Measurements from ENCODE around the gene BRS3.

The BRS3 gene

DNA sequence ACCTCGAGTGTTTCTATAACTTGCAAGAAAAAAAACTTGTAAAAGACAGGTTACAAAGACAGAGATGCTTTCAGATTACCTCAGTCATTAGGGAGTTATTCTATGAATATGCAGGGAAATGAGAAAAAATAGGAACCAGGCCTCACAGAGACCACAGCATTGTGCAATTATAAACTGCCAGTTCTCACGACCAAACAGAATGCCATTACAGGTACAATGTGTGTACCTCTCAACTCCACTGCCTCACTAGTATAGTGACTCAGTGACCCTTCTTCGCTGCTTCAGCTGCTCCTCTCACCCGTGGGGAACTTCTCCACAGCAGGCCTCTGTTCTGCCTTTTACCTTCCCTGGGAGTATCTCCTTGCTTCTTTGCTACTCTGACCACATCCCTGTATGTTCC lies 7.3 kb downstream of the BRS3 start:
- no peak for DNase-seq (ENCODE audit: low read depth, low spot score)

DNA sequence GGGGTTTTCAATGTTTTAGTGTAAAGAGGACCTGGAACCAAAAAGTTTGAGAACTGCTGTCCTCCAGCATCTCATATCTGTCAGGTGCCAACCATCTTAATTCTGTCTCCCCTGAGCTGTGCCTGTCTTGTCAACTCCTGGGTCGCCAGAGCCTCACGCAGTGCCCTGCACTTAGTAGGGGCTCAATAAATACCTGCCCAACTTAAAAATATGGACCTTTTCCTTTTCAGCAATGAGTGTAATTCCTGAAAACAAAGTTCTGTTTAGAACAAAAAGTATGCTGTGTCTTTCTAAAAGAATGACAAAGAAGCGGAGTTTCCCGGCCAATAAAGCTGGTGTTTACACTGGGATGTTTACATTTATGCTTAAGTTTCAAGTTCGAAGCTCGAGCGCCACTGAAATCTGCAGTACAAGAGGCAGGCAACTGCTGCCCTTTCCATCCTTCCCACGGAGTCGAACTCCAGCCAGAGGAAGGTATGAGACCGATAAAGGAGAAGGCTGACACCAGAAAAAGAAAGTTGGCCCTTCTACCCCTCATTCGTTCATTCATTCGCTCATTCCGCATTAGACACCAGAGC lies 8.5 kb downstream of the BRS3 start:
- no peak for DNase-seq (ENCODE audit: low read depth, low spot score)

DNA sequence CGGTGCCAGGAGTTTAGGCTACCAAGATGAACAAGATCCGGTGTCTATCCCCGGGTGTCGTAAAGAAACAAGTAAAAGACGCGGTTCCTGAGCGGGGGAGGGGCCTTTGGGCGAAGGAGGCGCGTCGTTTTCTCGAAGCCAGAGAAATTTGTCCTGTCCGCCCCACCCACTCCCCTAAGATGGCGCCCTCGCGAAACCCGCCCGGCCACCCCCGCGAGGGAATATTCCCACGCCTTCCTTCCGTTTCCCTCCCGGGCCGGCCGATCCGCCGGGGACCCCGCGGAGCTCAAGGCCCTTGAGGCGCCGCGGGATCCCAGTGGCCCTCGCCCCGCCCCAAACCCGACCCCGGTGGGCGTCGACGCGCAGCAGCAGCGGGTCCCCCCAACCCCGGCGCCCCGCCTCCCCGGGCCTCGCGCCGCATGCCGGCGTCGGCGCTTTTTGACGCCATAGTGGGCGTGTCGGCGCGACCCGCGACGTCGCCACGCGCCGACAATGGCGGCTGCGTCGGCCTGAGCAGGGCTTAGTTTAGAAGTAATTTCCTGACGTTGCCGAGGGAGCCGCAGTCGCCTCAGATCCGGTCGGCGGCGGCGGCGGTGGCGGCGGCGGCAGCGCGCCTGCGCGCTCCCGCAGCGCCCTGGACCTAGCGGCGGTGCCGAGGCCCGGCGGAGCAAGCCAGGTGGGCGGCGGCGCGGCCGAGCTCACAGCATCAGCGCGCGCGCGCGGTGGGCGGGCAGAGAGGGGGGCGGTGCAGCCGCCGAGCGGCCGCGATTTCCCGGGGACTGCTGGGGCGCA lies 9.2 kb downstream of the BRS3 start:
- peak; percentile 90 for DNase-seq (ENCODE audit: low read depth, low spot score)

DNA sequence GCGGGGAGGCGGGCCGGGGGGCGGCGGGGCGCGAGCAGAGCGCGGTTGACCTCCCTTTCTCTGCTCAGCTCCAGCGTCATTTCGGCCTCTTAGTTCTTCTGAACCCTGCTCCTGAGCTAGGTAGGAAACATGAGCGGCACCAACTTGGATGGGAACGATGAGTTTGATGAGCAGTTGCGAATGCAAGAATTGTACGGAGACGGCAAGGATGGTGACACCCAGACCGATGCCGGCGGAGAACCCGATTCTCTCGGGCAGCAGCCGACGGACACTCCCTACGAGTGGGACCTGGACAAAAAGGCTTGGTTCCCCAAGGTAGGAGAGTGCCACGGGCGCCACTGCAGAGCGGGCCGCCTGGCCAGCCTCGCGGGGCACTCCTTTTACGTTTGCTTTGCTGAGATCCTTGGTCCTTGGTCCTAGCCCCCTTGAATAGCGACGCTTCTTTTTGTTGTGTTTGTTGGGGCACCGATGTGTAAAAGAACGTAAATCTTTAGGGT lies 9.9 kb downstream of the BRS3 start, which contains the start of gene HTATSF1:
Gene HTATSF1 (plus strand): TSS at position 37 of the 497 bp plus-strand sequence. CDS start 93 bp downstream, at position 130.
- no peak for DNase-seq (ENCODE audit: low read depth, low spot score)

DNA sequence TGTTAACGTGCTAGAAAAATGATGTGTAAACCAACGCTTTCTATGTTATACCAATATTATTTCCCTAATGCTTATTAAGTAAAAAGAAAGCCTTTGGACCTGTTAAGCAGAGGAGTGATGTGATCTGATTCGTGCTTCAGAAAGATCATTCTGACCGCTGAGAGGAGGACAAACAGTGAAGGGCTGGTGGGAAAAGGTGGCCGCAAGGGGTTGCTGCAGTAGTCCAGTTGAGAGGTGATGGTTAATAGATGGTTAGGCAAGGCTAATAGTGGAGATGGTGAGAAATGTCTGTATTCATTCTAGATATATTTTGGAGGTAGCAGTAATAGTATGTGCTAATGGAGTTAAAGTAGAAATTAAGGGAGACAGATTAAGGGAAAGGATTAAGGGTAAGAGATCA lies 31.3 kb downstream of the BRS3 start:
- no peak for DNase-seq (ENCODE audit: low read depth, low spot score)

DNA sequence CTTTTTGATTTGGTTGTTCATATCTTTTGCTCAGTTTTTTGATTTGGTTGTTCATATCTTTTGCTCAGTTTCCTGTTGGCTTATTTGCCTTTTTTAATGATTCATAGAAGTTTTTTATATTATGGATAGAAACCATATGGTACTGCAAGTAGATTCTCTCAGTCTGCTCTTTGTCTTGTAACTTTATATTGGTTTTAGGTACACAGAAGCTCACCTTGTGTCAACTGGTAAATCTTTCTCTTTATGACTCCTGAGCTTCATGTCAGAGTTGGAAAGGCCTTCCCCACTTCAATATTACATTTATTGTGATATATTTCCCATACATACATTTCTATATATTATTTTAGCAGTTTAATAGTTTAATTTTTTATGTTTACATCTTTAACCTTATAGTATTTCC lies 36.0 kb downstream of the BRS3 start:
- no peak for DNase-seq (ENCODE audit: low read depth, low spot score)

DNA sequence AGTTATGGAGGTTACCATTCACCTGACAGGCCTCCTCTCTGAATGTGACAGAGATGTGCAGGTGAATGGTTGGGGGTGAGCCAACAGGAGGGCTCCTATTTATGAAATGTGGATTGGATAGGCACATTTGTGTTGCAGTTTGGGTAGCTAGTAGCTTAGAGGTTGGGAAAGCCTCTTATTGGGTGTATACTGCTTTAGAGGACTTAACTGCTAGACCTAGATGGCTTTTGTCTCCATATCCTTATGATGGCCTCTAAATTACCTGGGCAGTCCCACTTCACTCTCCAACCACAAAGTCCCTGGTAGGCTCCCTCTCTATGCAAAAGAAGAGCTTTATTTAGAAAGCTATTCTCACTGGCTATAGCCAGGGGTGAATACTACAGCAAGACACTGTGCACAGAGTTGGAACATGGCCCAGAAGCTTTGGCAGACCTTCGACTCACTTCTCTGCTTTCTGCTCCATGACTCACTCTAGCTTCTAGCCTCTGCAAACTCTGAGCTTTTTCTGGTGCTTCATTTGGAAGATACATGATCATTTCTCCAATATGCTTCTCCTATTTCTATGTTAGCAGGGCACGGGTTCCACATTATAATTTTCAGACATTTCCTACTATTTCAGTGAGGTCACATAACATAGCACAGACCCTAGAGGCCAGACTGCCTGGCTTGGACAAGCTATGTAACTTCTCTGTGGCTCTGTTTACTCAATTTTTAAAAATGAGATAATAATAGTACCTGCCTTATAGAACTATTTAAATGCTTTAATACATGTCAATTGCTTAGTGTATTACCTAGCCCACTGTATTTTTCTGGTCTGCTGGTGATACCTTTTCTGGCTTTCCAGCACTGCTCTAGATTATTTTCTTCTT lies 38.2 kb downstream of the BRS3 start:
- DNase-seq (ENCODE audit: low read depth, low spot score), result peak; percentile 87

DNA sequence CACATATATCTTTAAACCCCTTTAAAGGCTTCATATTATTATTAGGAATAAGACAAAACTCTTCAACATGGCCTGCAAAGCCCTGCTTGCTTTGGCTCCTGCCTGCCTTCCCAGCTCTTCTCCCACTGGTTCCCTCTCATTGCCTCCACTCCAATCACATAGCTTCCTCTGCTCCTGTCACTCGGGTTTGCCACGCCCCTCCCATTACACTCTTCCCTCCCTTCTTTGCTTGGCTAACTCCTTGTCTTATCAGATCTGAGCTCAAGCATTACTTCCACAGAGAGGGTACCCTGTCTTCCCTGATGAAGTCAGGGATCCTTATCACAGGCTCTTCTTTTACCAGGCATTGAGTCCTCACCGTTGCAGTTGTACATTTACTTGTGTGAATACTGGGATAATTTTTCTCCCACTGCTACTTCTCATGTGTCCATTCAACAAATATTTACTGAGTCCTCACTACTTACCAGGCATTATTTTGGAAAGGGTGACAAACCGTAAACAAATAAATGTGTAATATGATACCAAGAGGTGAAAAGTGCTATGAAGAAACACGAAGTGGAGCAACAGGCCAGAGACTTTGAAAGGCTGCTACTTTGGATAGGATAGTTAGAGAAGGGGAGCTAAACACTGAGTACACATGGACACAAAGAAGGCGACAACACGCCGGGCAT lies 41.0 kb downstream of the BRS3 start:
- no peak for DNase-seq (ENCODE audit: low read depth, low spot score)

DNA sequence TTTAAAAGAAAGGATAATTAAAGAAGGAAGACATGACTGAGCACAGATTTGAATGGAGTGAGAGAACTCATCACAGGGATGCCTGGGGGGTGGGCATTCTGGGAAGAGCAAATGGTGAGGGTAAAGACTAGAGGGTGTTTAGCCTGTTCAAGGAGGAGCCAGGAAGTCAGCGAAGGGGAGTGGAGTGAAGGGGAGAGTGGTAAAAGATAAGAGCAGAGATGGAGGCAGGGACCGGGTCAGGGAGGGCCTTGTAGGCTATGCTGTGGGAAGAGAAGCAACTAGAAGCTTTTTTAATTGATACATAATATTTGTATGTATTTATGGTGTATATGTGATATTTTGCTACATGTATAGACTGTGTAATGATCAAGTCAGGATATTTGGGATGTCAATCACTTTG lies 42.0 kb downstream of the BRS3 start:
- no peak for DNase-seq (ENCODE audit: low read depth, low spot score)

DNA sequence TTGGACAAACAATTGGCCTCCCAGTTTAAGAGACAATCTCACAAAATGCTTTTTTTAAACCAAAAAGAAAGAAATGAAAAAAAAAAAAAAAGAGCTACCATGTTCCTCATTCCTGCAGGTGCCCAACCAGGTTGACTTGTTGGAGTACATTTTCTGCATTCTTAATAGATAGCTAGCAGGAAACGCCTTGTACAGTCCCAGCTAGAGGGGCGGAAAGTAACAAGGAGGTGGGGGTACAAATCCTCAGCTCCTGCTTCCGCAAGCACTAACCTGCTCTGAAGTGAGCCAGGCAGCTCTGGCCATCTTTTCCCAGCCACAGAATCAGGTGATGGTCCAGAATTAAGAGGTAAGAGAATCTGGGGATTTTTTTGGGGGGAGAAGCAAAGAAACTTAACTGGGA lies 44.2 kb downstream of the BRS3 start, which contains the start of gene VGLL1:
Gene VGLL1 (plus strand): TSS at position 265 of the 400 bp plus-strand sequence. CDS start 3,806 bp downstream, outside the sequence.
- DNase-seq (ENCODE audit: low read depth, low spot score), result no peak

DNA sequence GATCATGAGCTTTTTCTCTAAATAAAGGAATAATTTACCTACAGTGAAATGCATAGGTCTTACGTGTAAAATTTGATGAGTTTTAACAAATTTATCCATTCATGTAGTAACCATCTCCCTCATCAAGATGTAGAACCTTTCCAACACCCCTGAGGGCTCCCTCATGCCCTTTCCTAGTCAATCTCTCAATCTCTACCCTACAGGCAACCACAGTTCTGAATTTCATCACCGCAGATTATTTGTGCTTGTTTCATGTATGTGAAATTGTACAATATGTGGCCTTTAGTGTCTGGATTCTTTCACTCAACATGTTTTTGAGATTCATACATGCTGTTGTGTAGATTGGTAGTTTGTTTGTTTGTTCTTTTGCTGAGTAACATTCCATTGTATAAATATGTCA lies 46.4 kb downstream of the BRS3 start:
- no peak for DNase-seq (ENCODE audit: low read depth, low spot score)

DNA sequence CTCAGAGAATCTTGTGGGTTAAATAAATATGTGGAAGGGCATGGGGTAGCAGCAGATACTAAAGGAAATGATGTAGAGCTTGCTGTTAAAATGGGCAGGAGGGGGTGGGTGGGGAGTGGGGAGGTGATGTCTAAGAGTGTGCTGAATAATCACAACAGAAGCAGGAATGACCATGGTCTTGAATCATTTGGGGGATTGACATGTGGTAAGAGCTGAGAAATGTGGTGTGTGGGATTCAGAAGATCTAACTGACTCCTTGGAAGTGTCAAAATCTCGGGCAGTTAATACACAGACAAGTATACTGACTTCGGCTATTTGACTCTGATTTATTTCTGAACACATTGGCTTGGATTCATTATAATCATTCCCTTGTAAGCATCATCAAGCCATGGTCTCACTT lies 51.1 kb downstream of the BRS3 start:
- DNase-seq (ENCODE audit: low read depth, low spot score), result no peak

DNA sequence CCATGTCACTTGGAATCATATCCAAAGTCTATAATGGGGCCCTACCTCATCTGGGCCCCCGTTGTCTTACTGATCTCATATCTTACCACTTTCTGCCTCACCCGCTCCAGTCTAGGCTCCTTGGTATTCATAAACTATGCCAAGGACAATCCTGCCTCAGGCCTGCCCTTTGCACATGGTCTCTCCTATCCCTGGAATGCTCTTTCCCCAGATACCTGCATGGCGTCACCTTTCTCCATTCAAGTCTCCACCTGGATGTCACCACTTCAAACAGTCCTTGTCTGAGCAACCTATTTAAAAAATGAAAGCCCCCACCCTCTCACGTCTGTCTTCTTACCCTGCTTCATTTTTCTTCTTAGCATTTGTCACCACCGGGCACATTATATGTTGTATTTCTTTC lies 52.5 kb downstream of the BRS3 start:
- no peak for DNase-seq (ENCODE audit: low read depth, low spot score)

DNA sequence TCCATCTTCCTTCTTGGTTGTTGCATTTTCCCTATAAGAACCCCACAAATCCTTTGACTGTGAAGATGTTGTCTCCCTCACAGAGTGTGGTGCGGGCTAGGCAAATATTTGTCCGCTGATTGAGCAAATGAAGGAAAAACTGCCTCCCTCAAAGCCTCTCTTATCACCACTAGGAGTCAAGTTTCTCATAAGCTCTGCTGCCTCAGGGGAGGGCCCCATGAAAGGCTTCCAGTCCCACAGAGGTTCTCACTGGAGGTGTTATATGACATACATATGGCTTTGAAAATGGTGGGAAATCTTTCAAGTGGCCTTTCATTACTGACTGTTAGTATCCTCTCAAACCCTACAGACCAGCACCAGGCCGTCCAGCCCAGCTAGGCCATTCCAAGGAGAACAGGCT lies 53.5 kb downstream of the BRS3 start:
- no peak for DNase-seq (ENCODE audit: low read depth, low spot score)

DNA sequence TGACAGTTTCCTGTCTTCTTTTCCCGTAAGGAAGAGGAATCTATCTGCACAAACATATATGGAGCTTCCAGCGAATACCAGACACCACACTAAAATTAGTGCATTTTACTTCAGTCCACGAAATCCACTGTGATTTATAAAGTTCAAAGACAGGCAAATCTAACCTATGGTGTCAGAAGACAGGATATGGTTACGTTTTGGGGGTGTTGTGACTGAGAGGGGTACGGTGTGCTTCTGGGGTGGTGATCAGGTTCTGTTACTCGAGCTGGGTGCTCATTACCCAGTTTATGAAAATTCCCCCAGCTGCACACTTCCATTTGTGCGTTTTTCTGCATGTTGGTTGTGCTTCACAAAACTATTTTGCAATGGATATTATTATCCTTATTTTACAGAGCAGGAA lies 54.5 kb downstream of the BRS3 start:
- no peak for DNase-seq (ENCODE audit: low read depth, low spot score)

Data from astrocyte of the hippocampus (primary cell).